PC-3 (cell line): ENCODE data around the gene NEU1.

Experiments
- CTCF ChIP-seq: fragments of 300-600 bp; sonication (generic); conservative IDR thresholded peaks from 2 replicates; pipeline ENCODE4 v1.5.1; 2017; ENCODE audit warnings: antibody characterized with exemption, low read depth, mild to moderate bottlenecking, low read length
- EZH2 ChIP-seq: fragments of 300-600 bp; sonication (generic); IDR thresholded peaks from one replicate; pipeline ENCODE4 v1.6.1; 2017; ENCODE audit warnings: antibody characterized with exemption, mild to moderate bottlenecking, low read length; ENCODE audit not compliant: unreplicated experiment

- no peak for TF ChIP-seq CTCF
- no peak for TF ChIP-seq EZH2
Observed at GRCh38 chr6:31886541-31886991, 23.9 kb upstream of the NEU1 start.
